ENCODE data around the gene CRABP2.

DNA sequence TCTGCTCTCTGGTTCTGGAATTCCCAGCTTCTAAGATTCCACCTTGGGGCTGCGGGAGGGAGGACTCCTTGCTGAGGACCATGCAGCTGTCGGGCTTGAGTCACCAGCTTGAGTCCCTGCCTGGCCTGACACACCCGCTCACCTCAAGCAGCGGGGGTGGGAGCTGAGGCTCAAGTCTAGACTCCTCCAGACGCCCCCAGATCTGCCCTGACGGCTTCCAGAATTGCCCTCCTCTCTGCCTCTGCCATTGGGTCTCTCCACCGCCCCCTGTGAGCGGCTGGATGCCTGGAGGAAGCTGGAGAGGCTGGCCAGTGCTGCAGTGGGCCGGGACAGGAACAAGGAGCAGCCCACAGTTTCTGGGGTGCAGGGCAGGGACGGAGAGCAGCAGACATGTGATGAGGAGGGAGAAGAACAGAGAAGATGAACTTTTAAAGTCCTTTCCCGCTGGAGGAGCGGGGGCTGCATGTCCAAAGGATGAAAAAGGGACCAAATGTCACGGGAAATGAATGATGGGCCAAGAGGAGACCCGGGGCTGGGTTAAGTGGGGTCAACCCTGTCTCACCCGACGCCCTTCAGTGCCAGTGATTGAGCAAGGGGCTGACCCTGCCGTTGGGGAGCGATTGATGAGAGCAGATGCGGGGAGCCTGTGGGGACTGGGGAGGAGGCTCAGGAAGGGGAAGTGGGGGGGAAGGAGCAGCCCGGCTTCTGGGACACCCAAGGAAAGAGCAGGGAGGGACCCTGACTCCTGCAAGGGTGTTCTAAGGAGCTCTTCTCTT, 13.5 kb downstream of the CRABP2 start:
- TF ChIP-seq, protein P1, sequence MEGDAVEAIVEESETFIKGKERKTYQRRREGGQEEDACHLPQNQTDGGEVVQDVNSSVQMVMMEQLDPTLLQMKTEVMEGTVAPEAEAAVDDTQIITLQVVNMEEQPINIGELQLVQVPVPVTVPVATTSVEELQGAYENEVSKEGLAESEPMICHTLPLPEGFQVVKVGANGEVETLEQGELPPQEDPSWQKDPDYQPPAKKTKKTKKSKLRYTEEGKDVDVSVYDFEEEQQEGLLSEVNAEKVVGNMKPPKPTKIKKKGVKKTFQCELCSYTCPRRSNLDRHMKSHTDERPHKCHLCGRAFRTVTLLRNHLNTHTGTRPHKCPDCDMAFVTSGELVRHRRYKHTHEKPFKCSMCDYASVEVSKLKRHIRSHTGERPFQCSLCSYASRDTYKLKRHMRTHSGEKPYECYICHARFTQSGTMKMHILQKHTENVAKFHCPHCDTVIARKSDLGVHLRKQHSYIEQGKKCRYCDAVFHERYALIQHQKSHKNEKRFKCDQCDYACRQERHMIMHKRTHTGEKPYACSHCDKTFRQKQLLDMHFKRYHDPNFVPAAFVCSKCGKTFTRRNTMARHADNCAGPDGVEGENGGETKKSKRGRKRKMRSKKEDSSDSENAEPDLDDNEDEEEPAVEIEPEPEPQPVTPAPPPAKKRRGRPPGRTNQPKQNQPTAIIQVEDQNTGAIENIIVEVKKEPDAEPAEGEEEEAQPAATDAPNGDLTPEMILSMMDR (IDR thresholded peaks at IDR 0.05 in 8 of 11, conservative IDR thresholded peaks at IDR 0.05 in 3 of 11): no peak
- TF ChIP-seq POLR2A (IDR thresholded peaks at IDR 0.05): no peak
- peak; percentile 54 to 67 (median 62) for TF ChIP-seq POLR2AphosphoS5 (IDR thresholded peaks at IDR 0.05)
